HG03442 (cell line): ENCODE measurements around the gene HOXA11.

ENCODE experiments used
- ATAC-seq: cut with Tn5 transposase; IDR thresholded peaks from one replicate; pipeline ENCODE4 v1.9.1; 2021; ENCODE audit warnings: mild to moderate bottlenecking, moderate library complexity; ENCODE audit not compliant: unreplicated experiment

Gene HOXA11

GRCh38 chr7:27148756-27149641, 36.0 kb downstream of the HOXA11 start:
- ATAC-seq: no peak

- ATAC-seq: no peak
Measured at GRCh38 chr7:27148031-27148755, 36.8 kb downstream of the HOXA11 start.

- no peak for ATAC-seq
Measured at GRCh38 chr7:27147199-27148030, 37.6 kb downstream of the HOXA11 start, which contains the start of gene HOXA6. Gene HOXA6 (minus strand): TSS chr7:27147774. CDS start chr7:27147749, 25 bp downstream.

GRCh38 chr7:27146491-27147198, 38.4 kb downstream of the HOXA11 start:
- ATAC-seq: no peak

GRCh38 chr7:27145914-27146412, 39.1 kb downstream of the HOXA11 start:
- no peak for ATAC-seq

GRCh38 chr7:27145165-27145913, 39.7 kb downstream of the HOXA11 start:
- no peak for ATAC-seq

GRCh38 chr7:27144781-27145164, 40.3 kb downstream of the HOXA11 start:
- no peak for ATAC-seq

- ATAC-seq: no peak
Measured at GRCh38 chr7:27143950-27144780, 40.9 kb downstream of the HOXA11 start.

GRCh38 chr7:27143023-27143949, 41.7 kb downstream of the HOXA11 start, which contains the start of gene HOXA5:
Gene HOXA5 (minus strand): TSS chr7:27143681. CDS start chr7:27143607, 74 bp downstream.
- no peak for ATAC-seq

- no peak for ATAC-seq
Measured at GRCh38 chr7:27142580-27143022, 42.4 kb downstream of the HOXA11 start.

GRCh38 chr7:27141923-27142579, 43.0 kb downstream of the HOXA11 start:
- no peak for ATAC-seq

- no peak for ATAC-seq
Measured at GRCh38 chr7:27141137-27141922, 43.7 kb downstream of the HOXA11 start.

GRCh38 chr7:27140126-27140857, 44.7 kb downstream of the HOXA11 start:
- no peak for ATAC-seq

GRCh38 chr7:27139334-27140125, 45.5 kb downstream of the HOXA11 start:
- no peak for ATAC-seq

- no peak for ATAC-seq
Measured at GRCh38 chr7:27138985-27139333, 46.1 kb downstream of the HOXA11 start.
